ENCODE data around the gene PRKCA. TPM values are rescaled to one million over a fixed set of nuclear protein-coding genes. Genes with fewer than 3 reads are reported as not detected.

Gene PRKCA
- total and polyA plus RNA-seq, 2 of the 13 experiments (the other 11 are each of a cell fraction or from before 2014, with no cell fraction given) = 18.5 to 21.5 TPM

- FAIRE-seq = no peak
- Histone ChIP-seq H3K4me3 (replicated peaks in 1 of 3; ENCODE audit: insufficient read depth in 1 of 3, low read depth in 2 of 3, low read length in 3 of 3) (no peak overlapping the region), H3K27ac (ENCODE audit: extremely low read length, insufficient read depth, low read length) (no peak overlapping the region), H3K4me2 (ENCODE audit: low read depth, low read length) (no peak overlapping the region), H3K9ac (ENCODE audit: insufficient read depth, low read depth, low read length) (no peak overlapping the region), H3K4me1 (ENCODE audit: insufficient read depth, low read length) (peaks cover 41% of the 10 kb centered on the region), H4K20me1 (ENCODE audit: insufficient read depth, low read length) (no peaks in the 10 kb centered on the region), H3K27me3 (ENCODE audit: control insufficient read depth in 1 of 2, insufficient read depth in 2 of 2, low read length in 2 of 2) (no peaks in the 10 kb centered on the region), H3K36me3 (replicated peaks in 1 of 2; ENCODE audit: control insufficient read depth in 1 of 2, insufficient read depth in 2 of 2, low read length in 2 of 2) (no peaks in the 10 kb centered on the region), H3K79me2 (ENCODE audit: insufficient read depth, low read length) (peaks cover 42% of the 10 kb centered on the region), H3K9me3 (ENCODE audit: low read length) (no peaks in the 10 kb centered on the region), H2AFZ (ENCODE audit: low read length) (no peak overlapping the region)
- POLR2A ChIA-PET = interaction anchor here (1.2 kb wide), 1 partner anchor 17 kb away, joined by 3 read pairs; no protein-coding TSS in a partner anchor
- in situ Hi-C loops (cut with HindIII; ENCODE audit: extremely low pct_ligation_motif_present, low pct_unique_long_range_greater_than_20kb) (no loop called here), intact Hi-C loops (cut with micrococcal nuclease; ENCODE audit: unreplicated experiment) (no loop called here)
- no TSS peak for BruUV-seq (replicated peaks)
- TF ChIP-seq JARID2 (CRISPR knock-in tag; IDR thresholded peaks at IDR 0.05; ENCODE audit: insufficient replicate concordance) = no peak
- TF ChIP-seq ZNF3 (CRISPR knock-in tag; IDR thresholded peaks at IDR 0.05) = peak; percentile 94
- CTCF ChIA-PET (ENCODE audit: low intra/inter-chr PET ratio, low total read pairs) = no interaction called here
- 49% methylated on average over 2 of the region's 2 CpGs for WGBS (ENCODE audit: low lambda C conversion rate)
- DNase-seq (ENCODE audit: low spot score) = no peak
- no peak for ATAC-seq
Measured at GRCh38 chr17:66432411-66432957, 130.1 kb downstream of the PRKCA start.

GRCh38 chr17:66432996-66433551 is 130.7 kb downstream of the PRKCA start:
- intact Hi-C loops (cut with micrococcal nuclease; ENCODE audit: unreplicated experiment) (no loop called here), in situ Hi-C loops (cut with HindIII; ENCODE audit: extremely low pct_ligation_motif_present, low pct_unique_long_range_greater_than_20kb) (no loop called here)
- H3K79me2 ChIP-seq (ENCODE audit: insufficient read depth, low read length) = peaks cover 36% of the 10 kb centered on the region
- ChIA-PET POLR2A (interaction anchor here (1.2 kb wide), 1 partner anchor 18 kb away, joined by 3 read pairs; no protein-coding TSS in a partner anchor), CTCF (ENCODE audit: low intra/inter-chr PET ratio, low total read pairs) (no interaction called here)
- H2AFZ ChIP-seq (ENCODE audit: low read length) = no peak overlapping the region
- no peak overlapping the region for H3K9ac ChIP-seq (ENCODE audit: insufficient read depth, low read depth, low read length)
- H3K27ac ChIP-seq (ENCODE audit: extremely low read length, insufficient read depth, low read length) = no peak overlapping the region
- no peaks in the 10 kb centered on the region for H4K20me1 ChIP-seq (ENCODE audit: insufficient read depth, low read length)
- WGBS (ENCODE audit: low lambda C conversion rate) = over 99% methylated on average over 4 of the region's 5 CpGs
- FAIRE-seq (no peak), ATAC-seq (no peak), DNase-seq (ENCODE audit: low spot score) (no peak)
- BruUV-seq (replicated peaks) = no TSS peak
- TF ChIP-seq SCMH1 (CRISPR knock-in tag; IDR thresholded peaks at IDR 0.05; ENCODE audit: borderline replicate concordance) = no peak
- peaks cover 35% of the 10 kb centered on the region for H3K4me1 ChIP-seq (ENCODE audit: insufficient read depth, low read length)
- H3K27me3 ChIP-seq (ENCODE audit: control insufficient read depth in 1 of 2, insufficient read depth in 2 of 2, low read length in 2 of 2) = no peaks in the 10 kb centered on the region
- H3K4me3 ChIP-seq (replicated peaks in 1 of 3; ENCODE audit: insufficient read depth in 1 of 3, low read depth in 2 of 3, low read length in 3 of 3) = no peak overlapping the region
- no peaks in the 10 kb centered on the region for H3K36me3 ChIP-seq (replicated peaks in 1 of 2; ENCODE audit: control insufficient read depth in 1 of 2, insufficient read depth in 2 of 2, low read length in 2 of 2)
- no peaks in the 10 kb centered on the region for H3K9me3 ChIP-seq (ENCODE audit: low read length)
- H3K4me2 ChIP-seq (ENCODE audit: low read depth, low read length) = no peak overlapping the region

Data from HepG2 (cell line).